ENCODE results near the gene ALPK3. TPM values are rescaled to one million over a fixed set of nuclear protein-coding genes. Genes with fewer than 3 reads are reported as not detected.
A peak's percentile ranks its signal among the peaks of the same experiment; 100 is the strongest.
"Not testable (repeated sequence)": the region's sequence is repeated elsewhere in the genome, so short reads cannot be mapped to it uniquely, and the experiment has no call there.

ALPK3 gene
- total RNA-seq, 1 experiment from 2014 or later: 0.15 TPM

DNA sequence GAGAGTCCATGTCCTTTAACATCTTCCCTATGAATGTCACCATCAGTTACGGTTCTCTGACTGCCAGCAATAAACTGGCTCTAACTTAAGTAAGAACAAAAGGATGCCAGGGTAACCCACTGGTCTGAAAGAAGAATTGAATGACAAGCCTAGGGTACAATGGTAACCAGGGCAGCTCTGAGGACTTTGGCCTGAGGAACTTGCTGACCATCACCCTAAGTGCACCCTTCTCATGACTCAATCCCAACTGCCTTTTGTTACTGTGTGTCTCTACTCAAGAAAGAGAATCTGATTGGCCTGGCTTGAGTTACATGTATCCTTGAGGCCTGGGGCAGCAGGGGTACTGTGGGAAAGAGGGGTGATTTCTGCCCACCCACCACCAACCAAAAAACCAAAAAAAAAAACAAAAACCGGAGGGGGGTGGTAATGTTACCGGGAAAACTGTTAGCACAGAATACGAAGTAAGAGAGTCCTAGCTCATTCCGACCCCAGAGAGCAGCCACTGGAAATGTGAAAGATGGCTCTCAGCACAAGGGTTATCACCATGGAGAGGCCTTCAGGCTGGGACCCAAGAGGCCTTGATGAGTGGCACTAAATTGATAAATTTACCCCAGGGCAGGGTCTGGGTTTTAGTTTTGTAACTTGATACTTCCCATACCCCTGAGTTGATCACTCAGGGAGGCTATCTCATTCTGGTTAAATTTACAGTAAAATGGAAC lies 58.0 kb downstream of the ALPK3 start:
- DNase-seq (ENCODE audit: low spot score): no peak

DNA sequence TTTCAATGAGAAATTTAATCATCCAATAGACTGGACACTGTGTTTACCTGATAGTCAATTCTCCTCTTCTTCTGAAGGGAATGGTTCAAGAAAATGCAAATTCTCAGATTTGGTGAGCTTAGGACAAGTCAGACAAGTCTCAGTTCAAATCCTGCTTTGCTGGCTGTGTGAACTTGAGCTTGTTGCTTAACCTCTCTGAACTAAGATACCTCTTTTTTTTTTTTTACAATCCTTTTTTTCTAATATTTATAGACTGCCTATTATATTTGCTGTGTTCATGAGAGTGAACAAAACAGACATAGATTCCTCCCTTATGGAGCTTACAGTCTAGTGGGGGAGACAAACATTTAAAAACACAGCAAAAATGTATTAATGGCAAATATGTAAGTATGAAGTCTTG lies 59.1 kb downstream of the ALPK3 start:
- DNase-seq (ENCODE audit: low spot score): no peak

DNA sequence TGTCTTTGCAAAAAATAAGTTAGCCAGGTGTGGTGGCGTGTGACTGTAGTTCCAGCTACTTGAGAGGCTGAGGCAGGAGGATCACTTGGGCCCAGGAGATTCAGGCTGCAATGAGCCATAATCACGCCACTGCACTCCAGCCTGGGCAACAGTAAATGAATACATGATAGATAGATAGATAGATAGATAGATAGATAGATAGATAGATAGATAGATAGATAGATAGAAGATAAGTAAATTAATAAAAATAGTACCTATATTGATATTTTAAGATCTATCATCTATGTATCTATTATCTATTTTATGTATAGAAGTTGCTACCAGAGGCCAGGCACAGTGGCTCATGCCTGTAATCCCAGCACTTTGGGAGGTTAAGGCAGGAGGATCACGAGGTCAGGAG lies 60.5 kb downstream of the ALPK3 start:
- DNase-seq (ENCODE audit: low spot score): not testable (repeated sequence)

DNA sequence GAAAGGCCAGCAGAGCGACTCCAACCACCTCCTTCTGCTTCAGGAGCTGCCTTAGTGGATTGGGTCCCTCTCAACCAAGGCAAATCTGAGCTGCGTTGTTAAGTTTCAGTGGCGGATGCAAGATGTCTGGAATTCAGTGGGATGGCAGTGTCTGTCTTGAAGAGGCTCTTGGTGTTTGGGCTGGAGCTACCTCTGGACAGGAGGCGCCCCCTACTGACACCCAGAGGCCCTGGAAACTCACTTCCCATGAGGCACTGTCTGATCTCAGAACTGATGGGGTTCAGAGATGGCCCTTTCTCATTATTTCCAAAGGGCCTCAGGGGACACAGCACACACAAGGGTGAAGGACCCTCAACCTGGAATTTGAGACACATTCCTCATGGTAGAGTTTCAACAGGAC lies 61.3 kb downstream of the ALPK3 start:
- DNase-seq (ENCODE audit: low spot score): peak; percentile 37

DNA sequence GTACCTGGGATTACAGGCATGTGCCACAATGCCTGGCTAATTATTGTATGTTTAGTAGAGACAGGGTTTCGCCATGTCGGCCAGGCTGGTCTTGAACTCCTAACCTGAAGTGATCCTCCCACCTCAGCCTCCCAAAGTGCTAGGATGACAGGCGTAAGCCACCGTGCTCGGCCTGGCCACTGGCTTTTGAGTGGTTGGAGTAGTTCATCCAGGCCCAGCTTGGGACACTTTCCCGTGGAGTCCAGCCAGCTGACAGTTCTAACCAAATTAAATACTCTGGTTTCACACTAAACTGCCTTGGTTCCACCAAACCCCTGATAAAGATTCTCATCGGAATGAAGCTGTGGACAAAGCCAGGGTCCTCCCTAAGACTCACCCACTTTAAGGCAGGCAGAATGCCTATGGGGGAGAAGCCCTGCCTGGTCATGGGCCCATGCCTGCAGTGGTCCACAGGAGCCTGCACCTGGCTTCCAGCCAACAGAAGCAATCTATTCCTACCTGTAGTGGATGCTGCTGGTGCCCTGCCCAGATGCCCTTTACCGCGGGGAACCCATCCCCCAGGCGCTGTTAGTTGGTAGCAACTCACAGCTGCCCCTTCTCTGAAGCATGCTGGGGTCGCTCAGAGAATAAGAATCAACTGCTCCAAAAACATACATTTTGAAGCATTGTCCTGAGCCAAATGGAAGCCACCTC lies 62.1 kb downstream of the ALPK3 start:
- no peak for DNase-seq (ENCODE audit: low spot score)

DNA sequence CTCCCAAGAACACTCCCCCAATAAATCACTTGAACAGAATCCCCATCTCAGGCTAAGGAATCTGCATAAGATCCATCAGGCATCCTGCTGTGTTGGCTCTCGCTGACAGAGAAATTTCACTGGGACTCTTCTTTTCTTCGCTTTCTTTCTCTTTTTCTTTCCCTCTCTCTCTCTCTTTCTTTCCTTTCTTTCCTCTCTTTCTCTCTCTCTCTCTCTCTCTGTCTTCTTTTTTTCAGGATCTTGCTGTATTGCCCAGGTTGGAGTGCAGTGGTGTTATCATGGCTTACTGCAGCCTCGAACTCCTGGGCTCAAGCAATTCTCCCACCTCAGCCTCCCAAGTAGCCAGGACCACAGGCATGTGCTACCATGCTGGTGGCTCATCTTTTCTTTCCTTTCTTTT lies 62.9 kb downstream of the ALPK3 start:
- no peak for DNase-seq (ENCODE audit: low spot score)

DNA sequence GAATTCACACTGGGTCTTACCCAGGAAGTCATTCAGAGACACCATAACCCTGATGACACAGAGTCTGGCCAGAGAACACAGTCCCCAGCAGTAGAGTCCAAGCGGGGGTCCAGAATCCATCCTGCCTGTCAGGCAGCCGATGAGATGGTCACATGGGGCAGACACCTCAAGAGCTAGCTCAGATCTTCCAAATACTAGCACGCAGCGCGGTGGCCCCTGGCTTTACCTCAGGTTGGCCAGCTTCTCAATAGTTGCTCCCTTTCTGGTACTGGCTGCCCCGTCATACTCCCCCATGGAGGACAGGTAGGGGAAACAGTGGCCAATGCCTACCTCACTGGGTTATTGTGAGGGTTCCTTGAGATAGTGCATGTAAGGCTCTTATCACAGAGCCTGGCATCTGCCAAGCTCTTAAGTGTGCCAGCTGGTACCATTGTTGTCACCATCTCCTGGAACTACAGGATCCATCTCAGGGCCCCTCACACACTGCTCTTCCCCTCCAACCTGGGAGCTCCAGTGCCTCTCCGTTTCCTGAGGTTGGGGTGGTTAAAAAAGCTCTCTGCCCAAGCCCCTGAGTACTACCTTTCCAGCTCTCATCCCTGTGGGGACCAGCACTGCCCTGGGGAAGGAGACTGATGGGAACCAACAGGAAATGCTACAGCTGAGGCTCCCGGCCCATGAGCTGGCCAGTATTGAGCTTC lies 63.8 kb downstream of the ALPK3 start:
- DNase-seq (ENCODE audit: low spot score): no peak

DNA sequence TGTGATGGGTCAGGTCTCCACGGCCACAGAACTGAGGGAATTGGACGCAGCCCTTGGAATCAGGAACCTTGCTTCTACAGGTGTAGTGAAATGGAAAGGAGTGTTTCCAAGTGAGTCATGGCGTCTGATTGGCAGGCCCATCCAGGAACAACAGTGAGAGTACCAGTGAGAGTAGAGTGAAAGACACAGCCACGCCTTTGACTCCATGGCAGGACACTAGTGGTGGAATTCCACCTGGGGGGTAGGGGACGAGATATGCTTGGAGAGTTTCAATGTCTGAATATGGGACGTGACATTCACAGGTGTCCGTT lies 64.3 kb downstream of the ALPK3 start:
- no peak for DNase-seq (ENCODE audit: low spot score)

DNA sequence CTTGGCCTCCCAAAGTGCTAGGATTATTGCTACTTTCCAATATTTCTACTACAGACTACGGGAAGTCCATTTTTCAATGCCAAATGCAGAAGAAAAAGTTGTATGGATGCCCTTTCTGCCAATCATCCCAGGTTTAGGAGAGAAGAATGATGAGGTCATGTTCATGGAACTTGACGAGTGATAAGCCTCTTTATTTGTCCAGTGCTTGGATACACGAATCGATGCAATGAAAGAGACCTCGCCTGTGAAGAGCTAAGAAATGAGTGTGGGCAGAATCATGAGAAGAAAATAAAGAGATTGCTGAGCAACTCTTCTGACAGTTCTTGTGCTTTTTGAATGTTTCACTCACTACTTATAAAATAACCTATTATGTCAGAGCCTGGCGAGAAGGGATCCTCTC lies 66.3 kb downstream of the ALPK3 start:
- DNase-seq (ENCODE audit: low spot score): no peak

DNA sequence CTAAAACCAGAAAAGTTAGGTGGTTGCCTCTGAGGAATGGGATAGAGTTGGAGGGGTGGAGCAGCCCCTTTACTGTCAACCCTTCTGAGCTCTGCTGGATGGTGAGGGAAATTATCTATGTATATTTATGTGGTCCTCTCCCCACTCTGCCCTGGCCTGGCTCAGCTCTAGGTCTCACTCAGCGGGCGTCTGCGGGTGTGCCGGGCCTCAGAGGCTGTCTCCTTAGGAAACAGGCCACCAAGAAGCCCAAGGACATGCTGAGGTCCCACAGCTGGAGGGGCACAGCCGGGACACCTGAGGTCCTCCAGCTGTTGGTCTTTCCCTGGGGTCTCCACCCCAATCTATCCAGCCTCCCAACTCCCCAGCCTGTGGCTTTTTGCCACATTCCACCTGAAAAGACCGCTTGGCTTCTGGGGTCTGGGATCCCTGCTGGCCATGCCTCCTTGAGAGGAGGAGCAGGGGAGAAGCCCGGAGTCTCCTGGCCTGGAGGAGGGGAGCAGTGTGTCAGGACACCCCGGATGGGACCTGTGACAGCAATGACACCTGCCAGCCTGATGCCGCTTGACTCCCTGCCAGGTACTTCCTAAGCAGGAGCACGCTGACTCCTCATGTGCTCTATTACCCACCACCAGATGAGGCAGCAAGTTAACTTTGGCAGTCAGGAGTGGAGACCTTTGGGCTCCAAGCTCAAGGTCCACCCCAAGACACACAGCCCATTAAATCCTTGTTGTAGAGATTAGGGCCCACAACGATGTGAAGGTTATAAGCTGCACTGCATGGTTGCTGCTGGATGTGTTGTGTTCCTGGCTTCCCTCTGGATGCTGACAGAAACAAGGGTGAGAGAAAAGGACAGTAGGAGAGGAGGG lies 67.0 kb downstream of the ALPK3 start, which contains the start of gene SLC28A1:
Gene SLC28A1 (plus strand): TSS at position 747 of the 866 bp plus-strand sequence. CDS start 3,099 bp downstream, outside the sequence.
- DNase-seq (ENCODE audit: low spot score): no peak

DNA sequence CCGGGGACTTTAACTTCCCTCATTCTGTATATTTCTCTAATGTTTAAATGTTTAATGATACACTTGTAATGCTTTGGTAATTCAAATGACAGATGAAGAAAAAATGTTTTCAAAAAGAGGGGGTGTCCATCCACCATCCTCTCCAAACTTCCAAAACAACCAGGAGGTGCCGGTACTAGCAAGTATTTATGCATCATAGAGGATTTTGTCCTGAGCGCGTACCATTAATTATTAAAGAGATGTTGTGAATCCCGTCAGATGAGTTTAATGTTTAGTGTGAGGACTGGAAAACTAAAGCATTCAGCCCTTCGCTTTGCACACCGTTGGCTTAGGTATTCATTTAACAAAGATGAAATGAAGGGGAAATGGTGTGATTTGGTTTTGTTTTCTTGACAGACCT lies 68.6 kb downstream of the ALPK3 start:
- DNase-seq (ENCODE audit: low spot score): no peak

DNA sequence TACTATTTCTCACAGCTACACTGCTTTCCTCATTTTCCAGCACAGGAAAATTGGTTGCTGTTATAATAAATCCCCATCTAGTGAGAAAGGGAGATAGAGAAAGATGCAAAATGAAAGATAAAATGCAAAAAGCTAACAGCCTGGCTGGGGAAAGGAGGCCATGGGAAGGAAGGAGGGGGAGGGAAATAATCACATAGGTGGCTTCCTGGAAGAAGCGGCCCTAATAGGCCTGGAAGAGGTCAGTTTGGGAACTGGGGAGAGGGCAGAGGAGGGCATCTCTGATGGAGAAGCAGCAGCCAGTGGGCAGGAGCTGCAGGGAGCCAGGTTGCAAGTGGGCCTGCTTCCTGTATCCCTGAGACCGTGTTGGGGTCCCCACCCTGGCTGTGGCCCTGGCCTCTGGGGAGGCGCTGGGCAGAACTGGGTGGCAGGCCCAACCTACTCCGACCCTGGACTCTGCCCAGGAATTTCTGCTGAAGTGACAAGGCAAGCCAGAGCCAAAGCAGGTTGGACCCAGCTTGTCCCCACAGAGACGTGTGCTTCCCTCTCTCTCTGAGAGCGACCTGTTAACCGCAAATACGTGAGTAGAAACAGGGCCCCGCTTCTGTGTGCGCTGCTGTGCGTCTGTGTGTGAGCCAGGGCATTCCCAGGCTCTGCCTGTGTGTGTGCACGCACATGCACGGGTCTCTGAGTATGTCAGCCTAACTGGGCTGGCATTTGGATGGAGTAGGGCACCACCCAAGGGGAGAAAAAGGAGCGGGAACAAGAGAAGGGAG lies 69.2 kb downstream of the ALPK3 start:
- DNase-seq (ENCODE audit: low spot score): no peak

DNA sequence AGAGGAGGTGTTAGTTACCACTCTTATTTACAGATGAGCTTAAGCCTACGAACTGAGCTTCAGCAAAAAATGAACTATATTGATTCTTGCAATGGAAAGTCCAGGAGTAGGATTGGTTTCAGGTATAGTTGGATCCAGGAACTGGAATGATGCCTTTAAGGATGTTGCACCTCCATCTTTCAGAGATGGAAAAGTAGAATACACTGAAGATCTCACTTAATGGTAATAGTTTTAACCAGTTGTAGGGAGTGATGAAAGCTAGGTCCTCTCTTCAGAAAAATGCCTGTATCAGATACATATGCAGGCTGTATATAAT lies 69.8 kb downstream of the ALPK3 start:
- no peak for DNase-seq (ENCODE audit: low spot score)

DNA sequence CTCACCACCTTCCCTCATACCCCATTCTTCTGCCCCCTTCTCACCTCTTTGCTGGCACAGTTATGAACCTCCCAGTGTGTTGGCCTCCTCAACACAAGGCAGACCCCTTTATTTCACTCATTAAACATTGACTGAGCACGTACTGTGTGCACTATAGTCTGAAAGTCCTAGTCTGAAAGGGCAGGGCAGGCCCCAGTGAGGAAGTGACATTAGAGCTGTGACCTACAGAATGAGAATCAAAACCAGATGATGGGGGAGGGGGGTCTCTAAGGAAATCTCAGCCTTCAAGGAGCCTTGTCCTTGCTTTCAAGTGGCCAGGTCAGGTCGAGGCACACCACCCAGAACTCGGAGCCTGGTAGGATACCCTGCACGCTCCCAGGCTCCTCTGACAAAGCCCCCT lies 70.8 kb downstream of the ALPK3 start:
- no peak for DNase-seq (ENCODE audit: low spot score)

DNA sequence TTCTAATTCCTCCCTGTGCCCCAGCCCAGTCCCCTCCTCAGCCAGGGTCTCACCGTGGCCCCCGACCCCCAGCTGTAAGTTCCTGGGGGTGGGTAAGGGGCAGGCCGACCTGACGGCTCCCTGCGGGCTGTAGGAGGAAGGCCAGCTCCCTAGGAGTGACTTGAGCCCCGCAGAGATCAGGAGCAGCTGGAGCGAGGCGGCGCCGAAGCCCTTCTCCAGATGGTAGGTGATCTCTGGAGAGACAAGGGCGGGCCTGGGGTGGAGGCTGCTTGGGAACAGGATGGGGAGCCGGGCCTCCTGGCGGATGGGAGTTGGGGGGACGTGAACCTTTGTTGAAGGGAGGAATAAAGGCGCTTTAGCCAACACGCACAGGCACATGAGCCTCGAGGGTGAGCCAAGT lies 71.5 kb downstream of the ALPK3 start:
- DNase-seq (ENCODE audit: low spot score): no peak

DNA sequence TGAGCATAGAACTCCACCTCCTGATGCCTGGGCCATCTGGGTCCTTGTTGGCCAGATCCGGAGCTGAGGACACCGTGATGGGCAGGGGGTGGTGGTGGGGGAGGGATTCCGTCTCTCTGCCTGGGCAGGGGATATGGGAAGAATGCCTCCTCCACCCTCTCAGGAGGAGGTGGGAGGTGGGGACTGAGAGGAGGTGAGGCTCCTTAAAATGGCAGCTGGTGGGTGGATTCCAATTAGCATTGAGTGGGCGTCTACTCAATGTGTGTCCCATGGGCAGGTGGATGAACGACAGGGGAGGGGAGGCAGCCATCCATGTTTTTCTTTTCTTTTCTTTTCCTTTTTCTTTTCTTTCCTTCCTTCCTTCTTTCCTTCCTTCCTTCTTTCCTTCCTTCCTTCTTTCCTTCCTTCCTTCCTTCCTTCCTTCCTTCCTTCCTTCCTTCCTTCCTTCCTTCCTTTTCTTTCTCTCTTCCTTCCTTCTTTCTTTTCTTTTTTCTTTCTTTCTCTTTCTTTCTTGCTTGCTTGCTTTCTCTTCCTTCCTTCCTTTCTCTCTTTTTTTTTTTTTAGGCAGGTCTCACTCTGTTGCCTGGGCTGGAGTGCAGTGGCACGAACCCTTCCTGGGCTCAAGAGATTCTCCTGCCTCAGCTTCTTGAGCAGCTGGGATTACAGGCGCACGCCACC lies 72.3 kb downstream of the ALPK3 start:
- no peak for DNase-seq (ENCODE audit: low spot score)

DNA sequence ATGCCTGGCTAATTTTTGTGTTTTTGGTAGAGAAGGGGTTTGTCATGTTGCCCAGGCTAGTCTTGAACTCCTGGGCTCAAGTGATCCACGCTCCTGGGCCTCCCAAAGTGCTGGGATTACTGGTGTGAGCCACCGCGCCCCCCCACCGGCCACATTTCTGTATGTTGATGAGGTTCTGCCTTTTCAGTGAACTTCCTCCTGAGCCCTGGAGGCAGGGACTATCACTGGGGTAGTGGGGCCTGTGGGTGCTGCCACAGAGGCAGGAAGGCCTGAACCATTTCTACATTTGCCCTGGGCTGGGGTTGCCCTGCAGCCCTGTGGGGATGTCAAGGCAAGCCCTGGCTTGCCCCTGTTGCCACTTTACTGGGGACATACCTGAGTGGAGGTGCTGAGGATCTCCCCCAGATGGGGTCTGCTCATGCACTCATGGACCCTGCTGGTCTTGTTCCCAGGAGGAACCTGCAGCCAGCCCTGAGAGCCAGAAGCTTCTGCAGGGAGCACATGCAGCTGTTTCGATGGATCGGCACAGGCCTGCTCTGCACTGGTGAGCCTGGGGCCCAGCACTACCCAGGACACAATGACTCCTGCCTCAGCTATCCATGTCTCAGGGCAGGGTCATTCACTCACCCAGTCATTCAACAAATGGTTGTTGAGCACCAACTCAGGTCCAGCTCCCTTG lies 73.0 kb downstream of the ALPK3 start:
- DNase-seq (ENCODE audit: low spot score): no peak

DNA sequence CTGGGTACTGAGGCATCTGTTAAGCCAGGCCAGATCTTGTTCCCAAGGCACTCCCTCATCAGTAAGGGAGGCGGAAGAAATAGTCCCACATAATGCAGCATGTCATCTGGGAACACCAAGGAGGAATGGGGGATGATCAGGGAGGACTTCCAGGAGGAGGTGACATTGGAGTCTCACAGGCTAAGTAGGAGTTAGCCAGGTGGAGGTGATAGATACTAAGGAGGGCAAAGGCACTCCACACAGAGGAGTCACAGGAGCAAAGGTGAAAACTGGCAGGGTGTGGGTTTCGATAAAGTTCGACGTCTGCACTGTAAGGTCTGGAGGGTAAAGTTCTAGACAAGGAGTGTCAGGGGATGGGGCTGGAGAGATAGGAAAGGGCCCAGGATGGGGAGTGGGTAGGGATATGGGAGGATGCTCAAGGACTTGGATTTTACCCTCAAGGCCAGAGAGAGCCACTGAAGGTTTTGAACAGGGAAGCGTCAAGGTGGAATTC lies 73.6 kb downstream of the ALPK3 start:
- no peak for DNase-seq (ENCODE audit: low spot score)

DNA sequence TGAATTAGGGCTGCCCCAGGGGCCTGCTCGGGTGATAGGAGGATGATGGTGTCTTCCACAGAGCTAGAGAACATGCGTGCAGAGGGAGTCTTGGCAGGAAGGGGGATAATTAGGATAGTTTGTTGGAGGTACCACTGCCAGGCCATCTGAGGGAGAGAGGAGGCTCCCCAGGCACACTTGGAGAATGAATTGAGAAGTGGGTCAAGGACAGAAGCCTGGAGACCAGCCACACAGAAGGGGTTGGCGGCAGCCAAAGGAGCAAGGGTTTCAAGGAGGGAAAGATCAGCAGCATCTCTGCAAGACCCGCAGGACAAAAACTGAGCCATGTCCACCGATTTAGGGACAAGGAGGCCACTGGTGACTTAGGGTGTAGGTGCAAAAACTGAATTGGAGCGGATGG lies 74.2 kb downstream of the ALPK3 start:
- DNase-seq (ENCODE audit: low spot score): no peak

DNA sequence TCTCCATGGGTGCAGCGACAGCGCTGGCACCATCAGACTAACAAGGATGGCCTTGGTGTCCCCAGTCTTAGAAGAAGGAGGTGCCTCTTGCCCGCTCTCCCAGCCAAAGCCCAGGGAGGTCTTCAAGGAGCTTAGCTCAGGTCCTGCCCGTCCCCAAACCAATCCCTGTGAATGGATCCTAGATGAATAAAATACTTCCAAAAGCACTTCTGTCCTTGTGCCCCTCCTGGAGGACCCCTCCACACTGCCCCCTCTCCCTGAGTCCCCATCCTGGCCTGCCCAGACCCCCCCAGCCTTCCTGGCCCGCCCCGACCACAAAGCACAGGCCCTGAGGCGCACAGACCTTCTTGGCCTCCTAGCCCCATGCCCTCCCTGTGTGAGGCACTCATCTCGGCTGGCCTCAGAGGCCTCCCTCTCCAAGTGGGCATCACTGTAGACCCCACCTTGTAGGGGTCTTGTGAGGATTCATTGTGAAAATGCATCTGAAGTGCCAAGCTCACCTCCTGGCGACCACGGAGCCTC lies 75.7 kb downstream of the ALPK3 start:
- no peak for DNase-seq (ENCODE audit: low spot score)
